GM23248 (cell line): ENCODE results near the gene SLX1B. TPM values are rescaled to one million over a fixed set of nuclear protein-coding genes. Genes with fewer than 3 reads are reported as not detected.
"Not testable (repeated sequence)": the region's sequence is repeated elsewhere in the genome, so short reads cannot be mapped to it uniquely, and the experiment has no call there.

ENCODE experiments used
- DNase-seq: peaks from one replicate; pipeline ENCODE4 v3.0.0-alpha.2; 2015
- H2AFZ ChIP-seq: fragments of 200-600 bp; sonication (generic); 2 replicates; pipeline ENCODE4 v1.6.1; 2016; ENCODE audit warnings: antibody characterized with exemption
- H3F3A ChIP-seq: fragments of 200-600 bp; sonication (generic); 2 replicates; pipeline ENCODE4 v1.6.1; 2016; ENCODE audit warnings: mild to moderate bottlenecking, antibody characterized with exemption, mixed run types; ENCODE audit not compliant: insufficient read depth
- H3K27ac ChIP-seq: fragments of 200-600 bp; sonication (generic); 2 replicates; pipeline ENCODE4 v1.5.1; 2016; ENCODE audit warnings: mild to moderate bottlenecking
- H3K27me3 ChIP-seq: fragments of 200-600 bp; sonication (generic); replicated peaks from 2 replicates; pipeline ENCODE4 v1.6.1; 2016; ENCODE audit warnings: mild to moderate bottlenecking; ENCODE audit not compliant: insufficient read depth
- H3K36me3 ChIP-seq: fragments of 200-600 bp; sonication (generic); 2 replicates; pipeline ENCODE4 v1.6.1; 2016; ENCODE audit warnings: low read depth, mild to moderate bottlenecking
- H3K4me1 ChIP-seq: fragments of 200-600 bp; sonication (generic); 2 replicates; pipeline ENCODE4 v1.6.1; 2016; ENCODE audit warnings: mild to moderate bottlenecking; ENCODE audit not compliant: insufficient read depth
- H3K4me2 ChIP-seq: fragments of 200-600 bp; sonication (generic); one replicate; pipeline ENCODE4 v1.6.1; 2016; ENCODE audit warnings: mild to moderate bottlenecking; ENCODE audit not compliant: unreplicated experiment
- H3K4me3 ChIP-seq: fragments of 200-600 bp; sonication (generic); 2 replicates; pipeline ENCODE4 v1.5.1; 2016; ENCODE audit warnings: mild to moderate bottlenecking
- H3K79me2 ChIP-seq: fragments of 200-600 bp; sonication (generic); 2 replicates; pipeline ENCODE4 v1.6.1; 2016; ENCODE audit warnings: mild to moderate bottlenecking; ENCODE audit not compliant: insufficient read depth
- H3K9ac ChIP-seq: fragments of 200-600 bp; sonication (generic); 2 replicates; pipeline ENCODE4 v1.6.1; 2016; ENCODE audit warnings: mild to moderate bottlenecking
- H3K9me2 ChIP-seq: fragments of 200-600 bp; sonication (generic); 2 replicates; pipeline ENCODE4 v1.6.1; 2016; ENCODE audit warnings: mixed run types, mild to moderate bottlenecking, moderate library complexity; ENCODE audit not compliant: insufficient read depth
- H3K9me3 ChIP-seq: fragments of 200-600 bp; sonication (generic); one replicate; pipeline ENCODE4 v1.6.1; 2017; ENCODE audit warnings: low read depth
- H4K20me1 ChIP-seq: fragments of 200-600 bp; sonication (generic); 2 replicates; pipeline ENCODE4 v1.6.0; 2016; ENCODE audit not compliant: insufficient read depth
- WGBS, 2 experiments: methylation state at CpG; one replicate each; pipeline ENCODE4 v1.1.6; 2015 to 2017; ENCODE audit warnings: low lambda C conversion rate in 2 of 2, low coverage in 1 of 2; ENCODE audit errors: missing lambda C conversion rate in 2 of 2; 5-methylcytosine and 5-hydroxymethylcytosine counted together
- in situ Hi-C: fragments of 300-500 bp; cut with MboI; formaldehyde crosslinking; loops from 2 replicates; pipeline ENCODE4 v1.15.0; 2020
- polyA plus RNA-seq: library from polyadenylated mRNA; unstranded; fragments of >200 nt; fragmentation: Nextera tagmentation; extraction: Ambion mirVana; gene quantifications from 2 replicates; pipeline ENCODE4 v1.2.1, GENCODE V29; 2016
- small RNA-seq: library from RNA; depleted of rRNA; stranded (forward); fragments of <200 nt; gene quantifications from one replicate; pipeline ENCODE3, GENCODE V24; 2014; ENCODE audit warnings: low read depth, low replicate concordance
- total RNA-seq: library from RNA; depleted of rRNA; stranded (reverse); fragments of >200 nt; shearing (Covaris generic); gene quantifications from 2 replicates; pipeline ENCODE4 v1.2.3, GENCODE V29; 2014; rRNA removed

The SLX1B gene
- total and polyA plus RNA-seq, 2 experiments from 2014 or later = 14.2 to 20.4 TPM

- H3K79me2 ChIP-seq, H3K27ac ChIP-seq, H3K4me1 ChIP-seq, H3K9me3 ChIP-seq, H3F3A ChIP-seq, DNase-seq, in situ Hi-C loops, H2AFZ ChIP-seq, H3K9ac ChIP-seq, H3K9me2 ChIP-seq, H4K20me1 ChIP-seq, H3K4me3 ChIP-seq, H3K27me3 ChIP-seq, H3K4me2 ChIP-seq, H3K36me3 ChIP-seq: not testable (repeated sequence)
- 81 to 87% methylated on average over 7 to 9 of the region's 12 CpGs for WGBS, 2 experiments
These were observed 27.9 kb downstream of the SLX1B start for GRCh38 chr16:29482276-29482675.

GRCh38 chr16:29506308-29506707 is 52.0 kb downstream of the SLX1B start, which contains the start of gene NPIPB12:
Gene NPIPB12, minus strand, starts transcription at chr16:29506408.
- WGBS, 2 experiments = no CpG with 5 or more reads among the region's 6 CpGs
- H3K79me2 ChIP-seq, H3K9ac ChIP-seq, H3K4me2 ChIP-seq, H4K20me1 ChIP-seq, H3K4me3 ChIP-seq, H3K9me2 ChIP-seq, in situ Hi-C loops, H2AFZ ChIP-seq, H3K36me3 ChIP-seq, H3K9me3 ChIP-seq, H3K27ac ChIP-seq, H3K27me3 ChIP-seq, H3F3A ChIP-seq, DNase-seq, H3K4me1 ChIP-seq: not testable (repeated sequence)

Small RNA genes lying within 50 kb of the gene (small RNA-seq; reads per million reads assigned to genes)
- not detected for gene AC133555.2

Other genes starting within 250 kb of the SLX1B start
- under 0.01 TPM in 1 of 2 replicates, not detected in the other for gene NPIPB11, start 47.8 kb upstream of the SLX1B start, total RNA-seq
- gene NPIPB11, start 47.8 kb upstream of the SLX1B start, polyA plus RNA-seq = 0.29 and 0.56 TPM in 2 replicates
- gene BOLA2, start 182 bp upstream of the SLX1B start, total RNA-seq = 5.3 and 13.9 TPM in 2 replicates
- gene BOLA2, start 182 bp upstream of the SLX1B start, polyA plus RNA-seq = 7.2 and 10.5 TPM in 2 replicates
- gene SULT1A4, start 5.4 kb downstream of the SLX1B start, total RNA-seq = 4.6 TPM in 1 of 2 replicates, not detected in the other
- 0.73 and 1.0 TPM in 2 replicates for gene SULT1A4, start 5.4 kb downstream of the SLX1B start, polyA plus RNA-seq
- gene NPIPB12, start 51.9 kb downstream of the SLX1B start, total RNA-seq = 2.5 and 14.9 TPM in 2 replicates
- 7.3 and 13.4 TPM in 2 replicates for gene NPIPB12, start 51.9 kb downstream of the SLX1B start, polyA plus RNA-seq
- gene SPN, start 208.7 kb downstream of the SLX1B start, total RNA-seq = not detected in 2 replicates
- gene SPN, start 208.7 kb downstream of the SLX1B start, polyA plus RNA-seq = 0.14 TPM in 1 of 2 replicates, not detected in the other
- 0.32 TPM in 1 of 2 replicates, not detected in the other for gene QPRT, start 224.6 kb downstream of the SLX1B start, total RNA-seq
- 0.27 and 0.85 TPM in 2 replicates for gene QPRT, start 224.6 kb downstream of the SLX1B start, polyA plus RNA-seq